H1 (cell line): ENCODE data around the gene RPGR. TPM values are rescaled to one million over a fixed set of nuclear protein-coding genes. Genes with fewer than 3 reads are reported as not detected.

Experiments
- CTCF ChIA-PET: fragments of 300-600 bp; sonication (Branson Sonifier 250); formaldehyde crosslinking; loops from one replicate; lab custom pipeline; 2021; ENCODE audit not compliant: partially characterized antibody; lab: Charles Lee
- POLR2A ChIA-PET: fragments of 300-600 bp; sonication (Branson Sonifier 250); formaldehyde crosslinking; loops from one replicate; lab custom pipeline; 2021; ENCODE audit warnings: inconsistent platforms; ENCODE audit not compliant: partially characterized antibody; lab: Charles Lee
- DNase-seq, 2 experiments: peaks; one replicate each; pipeline versions ENCODE4 v3.0.0 to v3.0.0-alpha.2; 2010 to 2022; ENCODE audit warnings: low spot score in 2 of 2, low read depth in 1 of 2, mixed read lengths in 1 of 2
- FAIRE-seq: peaks from 2 replicates; lab custom pipeline; 2011; peaks lifted over from hg19 to GRCh38; lab: Jason Lieb, UNC
- H2AFZ ChIP-seq: 2 replicates; pipeline ENCODE4 v1.8.1; 2012; ENCODE audit warnings: low read length, inconsistent platforms
- H2AK5ac ChIP-seq: 2 replicates; pipeline ENCODE4 v1.6.1; 2013; ENCODE audit warnings: low read depth, low read length
- H2BK120ac ChIP-seq: replicated peaks from 2 replicates; pipeline ENCODE3; 2013; ENCODE audit warnings: low read depth, low read length, inconsistent platforms
- H2BK12ac ChIP-seq: 2 replicates; pipeline ENCODE4 v1.6.1; 2013; ENCODE audit warnings: low read depth, low read length
- H2BK15ac ChIP-seq: 2 replicates; pipeline ENCODE4 v1.6.1; 2013; ENCODE audit warnings: low read length
- H2BK20ac ChIP-seq: 2 replicates; pipeline ENCODE4 v1.6.1; 2013; ENCODE audit warnings: low read length
- H2BK5ac ChIP-seq: 2 replicates; pipeline ENCODE4 v1.6.1; 2013; ENCODE audit warnings: low read depth, low read length
- H3K14ac ChIP-seq: 2 replicates; pipeline ENCODE4 v1.6.1; 2013; ENCODE audit warnings: inconsistent platforms; ENCODE audit not compliant: insufficient read length
- H3K18ac ChIP-seq: 2 replicates; pipeline ENCODE4 v1.6.1; 2013; ENCODE audit warnings: low read length; ENCODE audit errors: extremely low read depth
- H3K23ac ChIP-seq: 2 replicates; pipeline ENCODE4 v1.6.1; 2013; ENCODE audit warnings: inconsistent platforms; ENCODE audit not compliant: insufficient read length
- H3K23me2 ChIP-seq: 2 replicates; pipeline ENCODE4 v1.6.1; 2013; ENCODE audit warnings: low read depth, low read length
- H3K27ac ChIP-seq: 2 replicates; pipeline ENCODE4 v1.6.1; 2011; ENCODE audit warnings: low read depth, low read length, inconsistent platforms
- H3K27me3 ChIP-seq, 4 experiments: replicated peaks in 1 of 4; 1 replicate in 1 of 4; 2 replicates in 3 of 4; pipeline versions ENCODE4 v1.6.1 to v1.8.1; 2011 to 2013; ENCODE audit warnings: low read length in 3 of 4, mild to moderate bottlenecking in 3 of 4, inconsistent platforms in 2 of 4, mixed read lengths in 2 of 4, moderate library complexity in 1 of 4; ENCODE audit not compliant: control insufficient read depth in 3 of 4, insufficient read depth in 3 of 4; ENCODE audit errors: extremely low read depth in 1 of 4
- H3K36me3 ChIP-seq, 4 experiments: 2 replicates each; pipeline versions ENCODE4 v1.6.1 to v1.8.1; 2011 to 2013; ENCODE audit warnings: mild to moderate bottlenecking in 4 of 4, low read length in 3 of 4, moderate library complexity in 2 of 4, control low read depth in 1 of 4, inconsistent platforms in 1 of 4; ENCODE audit not compliant: insufficient read depth in 4 of 4, control insufficient read depth in 2 of 4
- H3K4ac ChIP-seq: replicated peaks from 2 replicates; pipeline ENCODE3; 2013; ENCODE audit warnings: low read length, low read depth, mixed read lengths, inconsistent platforms; ENCODE audit not compliant: insufficient read length
- H3K4me1 ChIP-seq, 4 experiments: replicated peaks in 1 of 4; 1 replicate in 1 of 4; 2 replicates in 3 of 4; pipeline versions ENCODE4 v1.6.1 to v1.8.1; 2011 to 2013; ENCODE audit warnings: low read length in 3 of 4, inconsistent platforms in 2 of 4, mixed read lengths in 1 of 4; ENCODE audit not compliant: insufficient read depth in 4 of 4, control insufficient read depth in 3 of 4
- H3K4me2 ChIP-seq, 2 experiments: 2 replicates each; pipeline versions ENCODE4 v1.6.1 to v1.8.1; 2011 to 2013; ENCODE audit warnings: low read depth in 2 of 2, low read length in 2 of 2, control low read depth in 1 of 2, inconsistent platforms in 1 of 2, mild to moderate bottlenecking in 1 of 2; ENCODE audit not compliant: insufficient read depth in 1 of 2
- H3K4me3 ChIP-seq, 4 experiments: fragments of 200-600, 300-600 bp in 1 of 4; sonication (generic), shearing (Covaris generic), sonication (Bioruptor Twin) in 1 of 4; 2 replicates each; pipeline versions ENCODE4 v1.5.1 to v1.8.1; 2011 to 2016; ENCODE audit warnings: low read length in 4 of 4, low read depth in 3 of 4, control low read depth in 2 of 4, inconsistent platforms in 2 of 4, mild to moderate bottlenecking in 2 of 4, mixed read lengths in 1 of 4, moderate library complexity in 1 of 4; ENCODE audit not compliant: insufficient read depth in 2 of 4; ENCODE audit errors: extremely low read depth in 1 of 4
- H3K56ac ChIP-seq: replicated peaks from 2 replicates; pipeline ENCODE3; 2013; ENCODE audit warnings: low read depth, mild to moderate bottlenecking, mixed read lengths, low read length, inconsistent platforms; ENCODE audit not compliant: insufficient read length
- H3K79me1 ChIP-seq: 2 replicates; pipeline ENCODE4 v1.6.1; 2013; ENCODE audit warnings: low read depth, low read length, control low read depth
- H3K79me2 ChIP-seq, 2 experiments: 2 replicates each; pipeline versions ENCODE4 v1.6.1 to v1.8.1; 2012 to 2013; ENCODE audit warnings: low read length in 2 of 2, mild to moderate bottlenecking in 2 of 2, inconsistent platforms in 1 of 2; ENCODE audit not compliant: insufficient read depth in 2 of 2, control insufficient read depth in 1 of 2
- H3K9ac ChIP-seq, 4 experiments: replicated peaks in 1 of 4; 1 replicate in 1 of 4; 2 replicates in 3 of 4; pipeline versions ENCODE4 v1.6.1 to v1.8.1; 2011 to 2013; ENCODE audit warnings: low read depth in 3 of 4, low read length in 3 of 4, control low read depth in 2 of 4, mild to moderate bottlenecking in 2 of 4, moderate library complexity in 2 of 4, inconsistent platforms in 1 of 4; ENCODE audit errors: extremely low read depth in 1 of 4
- H3K9me3 ChIP-seq, 2 experiments: 2 replicates each; pipeline versions ENCODE4 v1.6.1 to v1.8.1; 2012 to 2013; ENCODE audit warnings: mild to moderate bottlenecking in 2 of 2, moderate library complexity in 2 of 2, control low read depth in 1 of 2, inconsistent platforms in 1 of 2, low read depth in 1 of 2, low read length in 1 of 2, mixed read lengths in 1 of 2; ENCODE audit not compliant: insufficient read depth in 2 of 2
- H4K20me1 ChIP-seq, 2 experiments: replicated peaks in 1 of 2; 2 replicates each; pipeline versions ENCODE3 to v1.8.1; 2011 to 2013; ENCODE audit warnings: inconsistent platforms in 2 of 2, low read length in 2 of 2, mild to moderate bottlenecking in 1 of 2; ENCODE audit not compliant: insufficient read depth in 2 of 2, control insufficient read depth in 1 of 2
- H4K5ac ChIP-seq: 2 replicates; pipeline ENCODE4 v1.6.1; 2013; ENCODE audit warnings: low read length, low read depth, mixed read lengths, inconsistent platforms; ENCODE audit not compliant: insufficient read length
- H4K8ac ChIP-seq: 2 replicates; pipeline ENCODE4 v1.8.0; 2013; ENCODE audit warnings: mild to moderate bottlenecking, moderate library complexity, low read length, inconsistent platforms; ENCODE audit not compliant: insufficient read depth; ENCODE audit errors: extremely low read depth
- H4K91ac ChIP-seq: replicated peaks from 2 replicates; pipeline ENCODE3; 2013; ENCODE audit warnings: low read length, mixed read lengths, inconsistent platforms; ENCODE audit not compliant: insufficient read length
- CHD1 ChIP-seq: IDR thresholded peaks from 2 replicates; pipeline ENCODE4 v1.6.1; 2012; ENCODE audit warnings: low read depth, low read length, improper control_type of control experiment
- CREB1 ChIP-seq: IDR thresholded peaks from 2 replicates; pipeline ENCODE4 v1.6.1; 2012; ENCODE audit warnings: inconsistent platforms
- EZH2 ChIP-seq: fragments of 200-600 bp; sonication (generic); IDR thresholded peaks from 2 replicates; pipeline ENCODE4 v1.7.1; 2012; ENCODE audit warnings: low read depth, mild to moderate bottlenecking, moderate library complexity, low read length, inconsistent platforms; ENCODE audit not compliant: severe bottlenecking
- MAX ChIP-seq: IDR thresholded peaks from 2 replicates; pipeline ENCODE4 v1.6.1; 2012; ENCODE audit warnings: inconsistent platforms
- RBBP5 ChIP-seq: IDR thresholded peaks from 2 replicates; pipeline ENCODE4 v1.7.1; 2012; ENCODE audit warnings: low read depth, mild to moderate bottlenecking, inconsistent platforms, low read length, moderate library complexity, borderline replicate concordance
- USF2 ChIP-seq: IDR thresholded peaks from 2 replicates; pipeline ENCODE4 v1.6.1; 2011; ENCODE audit warnings: low read length, improper control_type of control experiment
- YY1 ChIP-seq: IDR thresholded peaks from 2 replicates; pipeline ENCODE4 v1.6.1; 2011; ENCODE audit warnings: low read depth, mild to moderate bottlenecking, low read length
- WGBS, 2 experiments: shearing (Covaris generic) in 1 of 2; methylation state at CpG; one replicate each; pipeline versions ENCODE4 v1.1.6 to v1.1.7; 2013 to 2015; ENCODE audit warnings: low lambda C conversion rate in 2 of 2, mixed read lengths in 2 of 2, inconsistent platforms in 1 of 2, low coverage in 1 of 2, missing lambda C conversion rate in 1 of 2; ENCODE audit not compliant: insufficient replicate concordance in 2 of 2, insufficient coverage in 1 of 2, insufficient read length in 1 of 2; ENCODE audit errors: extremely low coverage in 1 of 2, missing lambda C conversion rate in 1 of 2; 5-methylcytosine and 5-hydroxymethylcytosine counted together
- long read RNA-seq, 2 experiments: library from RNA in 1 of 2; library from capped mRNA in 1 of 2; stranded (forward); transcript quantifications; one replicate each; pipeline ENCODE4 v2.0.0, GENCODE V29; 2021; ENCODE audit warnings: inconsistent platforms in 1 of 2
- polyA minus RNA-seq, 3 experiments: library from RNA; depleted of rRNA, polyadenylated mRNA; stranded (reverse); fragments of >200 nt; gene quantifications; 1 replicate in 2 of 3; 2 replicates in 1 of 3; pipeline ENCODE4 v1.2.3, GENCODE V29; 2011
- polyA plus RNA-seq, 7 experiments: library from polyadenylated mRNA; depleted of rRNA in 3 of 7; stranded (reverse) in 5 of 7; unstranded in 2 of 7; fragments of >200 nt in 5 of 7; fragments of 200-250 nt in 2 of 7; gene quantifications; 1 replicate in 5 of 7; 2 replicates in 1 of 7; 4 replicates in 1 of 7; pipeline versions ENCODE4 v1.2.1 to v1.2.3, GENCODE V29; 2011 to 2013; ENCODE audit warnings: missing spikeins in 2 of 7, mixed read lengths in 2 of 7
- total RNA-seq: library from RNA; stranded (reverse); fragmentation: NEBNext Ultra II Directional; extraction: Animal tissue kit (Norgen Biotek cat#: 25700); gene quantifications from 2 replicates; pipeline ENCODE4 v1.2.1, GENCODE V29; 2021

Gene RPGR
- total RNA-seq (6.9 and 10.0 TPM in 2 replicates), polyA plus RNA-seq (2011; rRNA removed) (1.2 and 1.6 TPM in 2 replicates), polyA minus RNA-seq (2011; rRNA and poly(A)+ RNA removed) (3.2 and 5.3 TPM in 2 replicates)
- polyA plus RNA-seq (2011; cell fraction: cytosol; rRNA removed), result 3.0 TPM
- 1.1 TPM for polyA plus RNA-seq (2011; cell fraction: nucleus; rRNA removed)
- polyA plus RNA-seq (2012, experiment 1 of 2), result 4.1 to 11.4 TPM (median 5.2 TPM) in 4 replicates
- polyA plus RNA-seq (2012, experiment 2 of 2), result 0.34 TPM
- 4.7 TPM for polyA plus RNA-seq (2013, experiment 1 of 2)
- 5.0 TPM for polyA plus RNA-seq (2013, experiment 2 of 2)
- polyA minus RNA-seq (2011; cell fraction: cytosol; rRNA and poly(A)+ RNA removed), result 5.4 TPM
- 9.7 TPM for polyA minus RNA-seq (2011; cell fraction: nucleus; rRNA and poly(A)+ RNA removed)
- long read RNA-seq, experiment 1, partial matches to known transcripts, result 2 of 4 reads
- long read RNA-seq, experiment 1, other reads (novel, unspliced or antisense), result 1 of 4 reads
- long read RNA-seq, experiment 2, transcript RPGR-201 (19 exons, 3,108 nt), result major isoform, 5 of 9 reads
- long read RNA-seq, experiment 2, partial matches to known transcripts, result 3 of 9 reads
- long read RNA-seq, experiment 2, other reads (novel, unspliced or antisense), result 1 of 9 reads

- Histone ChIP-seq H3K4ac (no peak within 1 kb of the TSS), H3K56ac (no peak within 1 kb of the TSS), H3K4me3 (peak within 1 kb of the TSS; percentile 49 to 85 (median 70)), H3K23me2 (no peaks in the 10 kb centered on the region), H2AFZ (peak within 1 kb of the TSS; percentile 98), H3K9me3 (no peaks in the 10 kb centered on the region), H4K5ac (peak within 1 kb of the TSS; percentile 52), H3K9ac (peak within 1 kb of the TSS; percentile 52 to 86 (median 74)), H3K36me3 (no peaks in the 10 kb centered on the region), H3K79me1 (no peaks in the 10 kb centered on the region), H3K79me2 (peaks cover 0 to 8% of the 10 kb centered on the region in 2 experiments; a peak in 1 of 4 replicates), H3K27ac (peak within 1 kb of the TSS; percentile 88), H2BK12ac (no peak within 1 kb of the TSS), H3K4me1 (no peaks in the 10 kb centered on the region; a peak in 1 of 7 replicates), H3K18ac (no peak within 1 kb of the TSS), H3K14ac (no peak within 1 kb of the TSS), H2BK120ac (no peak within 1 kb of the TSS), H3K27me3 (no peaks in the 10 kb centered on the region), H3K23ac (no peak within 1 kb of the TSS), H2BK15ac (no peak within 1 kb of the TSS), H4K20me1 (no peaks in the 10 kb centered on the region), H4K8ac (peak within 1 kb of the TSS; percentile 73; the same call in 1 of the 2 replicates), H2BK5ac (no peak within 1 kb of the TSS), H4K91ac (no peak within 1 kb of the TSS), H2BK20ac (no peak within 1 kb of the TSS), H2AK5ac (no peak within 1 kb of the TSS), H3K4me2 (peak within 1 kb of the TSS; percentile 62 to 70)
- ChIA-PET POLR2A (interaction anchor here (0.6 to 1.6 kb wide), 4 partner anchors 15 to 978 kb away, joined by 3 to 4 read pairs (median 3); no protein-coding TSS in a partner anchor), CTCF (interaction anchor here (0.7 to 2.1 kb wide), 14 partner anchors 9 to 400 kb away, joined by 3 to 9 read pairs (median 4); no protein-coding TSS in a partner anchor)
- peak; percentile 67 to 90 for DNase-seq
- no peak for FAIRE-seq
- WGBS, 2 experiments, result no CpG with 5 or more reads among the region's 67 CpGs
- TF ChIP-seq RBBP5, result no peak; the same call in 1 of the 2 replicates
- no peak for TF ChIP-seq YY1
- no peak for TF ChIP-seq EZH2
- TF ChIP-seq CHD1, result no peak
- no peak for TF ChIP-seq USF2
- TF ChIP-seq MAX, result peak; percentile 57; the same call in 1 of the 2 replicates
- peak; percentile 71 for TF ChIP-seq CREB1
These were observed at the start of gene RPGR for GRCh38 chrX:38327007-38327774. RPGR (minus strand) TSS chrX:38327509; CDS start chrX:38327367, 142 bp downstream.
